NT2/D1 (cell line): Measurements from ENCODE around the gene ANKRD45.

ENCODE experiments used
- SUZ12 ChIP-seq: IDR thresholded peaks from 2 replicates; pipeline ENCODE4 v1.6.1; 2011; ENCODE audit not compliant: insufficient read length, insufficient read depth; ENCODE audit errors: extremely low read depth
- YY1 ChIP-seq: IDR thresholded peaks from 2 replicates; pipeline ENCODE4 v1.6.1; 2011; ENCODE audit not compliant: insufficient read length, insufficient read depth
- ZNF274 ChIP-seq: IDR thresholded peaks from 2 replicates; pipeline ENCODE4 v1.6.1; 2011; ENCODE audit warnings: mild to moderate bottlenecking, low read depth, low read length

DNA sequence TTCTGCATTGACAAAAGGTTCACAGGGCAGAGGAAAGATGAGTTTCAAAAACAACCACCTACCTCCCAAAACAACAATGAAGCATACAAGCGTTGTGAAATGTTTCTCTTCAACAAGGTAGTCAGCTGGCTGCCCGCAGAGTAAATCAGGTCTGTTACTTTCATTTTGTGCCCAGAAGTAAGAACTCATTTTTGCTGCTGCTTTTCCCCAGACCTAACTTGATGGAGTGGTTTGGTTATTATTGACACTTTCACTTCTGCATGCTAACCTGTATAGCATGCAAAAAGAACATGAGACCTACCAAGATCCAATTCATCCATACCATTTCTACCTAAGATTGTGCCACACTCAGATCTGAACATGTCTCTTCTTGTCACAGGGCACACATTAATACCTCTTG, 68.1 kb downstream of the ANKRD45 start:
- TF ChIP-seq ZNF274, result no peak
- no peak for TF ChIP-seq SUZ12
- TF ChIP-seq YY1, result no peak
